Measurements from ENCODE around the gene GPX4. TPM values are rescaled to one million over a fixed set of nuclear protein-coding genes. Genes with fewer than 3 reads are reported as not detected.

The GPX4 gene
- total RNA-seq, 1 donor from 2014 or later: 213 TPM

GRCh38 chr19:1067341-1067957 lies 36.3 kb upstream of the GPX4 start:
- intact Hi-C loops (cut with micrococcal nuclease): loop anchor here (1.0 to 5.0 kb wide), 3 partner anchors 10 to 125 kb away; no protein-coding TSS in a partner anchor
- TF ChIP-seq, protein P1, sequence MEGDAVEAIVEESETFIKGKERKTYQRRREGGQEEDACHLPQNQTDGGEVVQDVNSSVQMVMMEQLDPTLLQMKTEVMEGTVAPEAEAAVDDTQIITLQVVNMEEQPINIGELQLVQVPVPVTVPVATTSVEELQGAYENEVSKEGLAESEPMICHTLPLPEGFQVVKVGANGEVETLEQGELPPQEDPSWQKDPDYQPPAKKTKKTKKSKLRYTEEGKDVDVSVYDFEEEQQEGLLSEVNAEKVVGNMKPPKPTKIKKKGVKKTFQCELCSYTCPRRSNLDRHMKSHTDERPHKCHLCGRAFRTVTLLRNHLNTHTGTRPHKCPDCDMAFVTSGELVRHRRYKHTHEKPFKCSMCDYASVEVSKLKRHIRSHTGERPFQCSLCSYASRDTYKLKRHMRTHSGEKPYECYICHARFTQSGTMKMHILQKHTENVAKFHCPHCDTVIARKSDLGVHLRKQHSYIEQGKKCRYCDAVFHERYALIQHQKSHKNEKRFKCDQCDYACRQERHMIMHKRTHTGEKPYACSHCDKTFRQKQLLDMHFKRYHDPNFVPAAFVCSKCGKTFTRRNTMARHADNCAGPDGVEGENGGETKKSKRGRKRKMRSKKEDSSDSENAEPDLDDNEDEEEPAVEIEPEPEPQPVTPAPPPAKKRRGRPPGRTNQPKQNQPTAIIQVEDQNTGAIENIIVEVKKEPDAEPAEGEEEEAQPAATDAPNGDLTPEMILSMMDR (IDR thresholded peaks at IDR 0.05): no peak
- peaks cover 48% of the 10 kb centered on the region for H3K4me1 Mint-ChIP-seq
- H3K9me3 Mint-ChIP-seq: no peaks in the 10 kb centered on the region
- CTCF ChIA-PET: interaction anchor here (0.9 to 1.9 kb wide), 10 partner anchors 10 to 204 kb away, joined by 3 to 6 read pairs (median 4); partner anchors contain the start of genes ABCA7 and CNN2
- POLR2A ChIA-PET: interaction anchor here (0.5 to 5.3 kb wide), 28 partner anchors 9 to 538 kb away, joined by 3 to 140 read pairs (median 6); partner anchors contain the start of genes ABCA7, CIRBP, CNN2 and GPX4
- H3K27me3 Mint-ChIP-seq: no peaks in the 10 kb centered on the region
- peaks cover 27% of the 10 kb centered on the region for H3K36me3 Mint-ChIP-seq (ENCODE audit: low read depth)
- peak overlapping the region; percentile 89 for H3K27ac Mint-ChIP-seq
- DNase-seq: no peak
- peak; percentile 36 for ATAC-seq (ENCODE audit: low read depth)
- H3K4me3 Mint-ChIP-seq: peak overlapping the region; percentile 93

DNA sequence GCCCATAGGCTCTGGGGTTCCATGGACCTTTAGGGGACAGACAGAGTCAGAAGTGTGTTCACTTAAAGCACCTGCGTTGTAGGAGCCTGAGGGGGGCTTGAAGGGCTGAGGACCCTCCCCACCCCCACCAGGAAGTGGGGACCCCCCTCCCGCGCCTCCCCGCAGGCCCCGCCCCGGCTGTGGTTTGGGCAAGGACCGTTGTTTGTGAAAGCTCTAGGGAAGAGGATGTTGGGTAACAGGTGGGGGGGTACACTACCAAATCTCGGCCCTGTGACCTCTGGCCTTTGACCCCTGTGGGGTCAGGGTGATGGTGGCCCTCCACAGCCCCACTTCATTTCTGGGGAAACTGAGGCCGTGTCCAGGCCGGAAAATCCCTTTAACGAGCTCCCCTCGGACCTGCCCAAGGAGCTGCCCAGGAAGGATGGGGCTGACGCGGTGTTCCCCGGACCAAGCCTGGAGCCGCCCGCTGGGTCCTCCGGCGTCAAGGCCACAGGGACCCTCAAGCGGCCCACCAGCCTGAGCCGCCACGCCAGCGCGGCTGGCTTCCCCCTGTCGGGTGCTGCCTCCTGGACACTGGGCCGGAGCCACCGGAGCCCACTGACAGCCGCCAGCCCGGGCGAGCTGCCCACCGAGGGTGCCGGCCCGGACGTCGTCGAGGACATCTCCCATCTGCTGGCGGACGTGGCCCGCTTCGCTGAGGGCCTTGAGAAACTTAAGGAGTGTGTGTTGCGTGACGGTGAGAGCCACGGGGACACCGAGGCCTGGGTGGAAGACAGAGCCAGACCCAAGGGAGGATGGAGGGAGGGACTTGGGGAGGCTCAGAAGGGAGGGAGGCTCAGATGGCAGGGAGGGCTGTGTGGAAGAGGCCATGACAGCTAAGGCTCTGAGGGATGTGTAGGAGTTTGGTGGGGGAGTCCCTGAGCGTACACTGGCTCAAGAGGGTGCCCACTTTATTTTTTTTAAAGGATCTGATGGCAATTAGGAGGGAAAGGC lies 35.5 kb upstream of the GPX4 start:
- TF ChIP-seq, protein P1 (IDR thresholded peaks at IDR 0.05): no peak
- H3K27ac Mint-ChIP-seq: peak overlapping the region; percentile 92
- H3K4me3 Mint-ChIP-seq: peak overlapping the region; percentile 93
- intact Hi-C loops (cut with micrococcal nuclease): loop anchor here (1.0 to 5.0 kb wide), 4 partner anchors 14 to 124 kb away; partner anchors contain the start of genes GPX4, RNU6-2 and TMEM259
- H3K9me3 Mint-ChIP-seq: no peaks in the 10 kb centered on the region
- peaks cover 57% of the 10 kb centered on the region for H3K4me1 Mint-ChIP-seq
- POLR2A ChIA-PET: interaction anchor here (0.5 to 5.3 kb wide), 22 partner anchors 8 to 297 kb away, joined by 3 to 140 read pairs (median 9); partner anchors contain the start of genes ABCA7, CIRBP, CNN2 and GPX4
- no peak for DNase-seq
- H3K36me3 Mint-ChIP-seq (ENCODE audit: low read depth): peaks cover 35% of the 10 kb centered on the region
- CTCF ChIA-PET: interaction anchor here (1.1 to 1.9 kb wide), 5 partner anchors 10 to 204 kb away, joined by 3 to 6 read pairs (median 4); partner anchors contain the start of gene ABCA7
- ATAC-seq (ENCODE audit: low read depth): peak; percentile 3
- no peaks in the 10 kb centered on the region for H3K27me3 Mint-ChIP-seq

- H3K36me3 Mint-ChIP-seq (ENCODE audit: low read depth): peaks cover 42% of the 10 kb centered on the region
- DNase-seq: peak; percentile 63
- H3K27me3 Mint-ChIP-seq: no peaks in the 10 kb centered on the region
- intact Hi-C loops (cut with micrococcal nuclease): loop anchor here (1.0 to 5.0 kb wide), 4 partner anchors 14 to 123 kb away; partner anchors contain the start of genes GPX4, RNU6-2 and TMEM259
- ChIA-PET POLR2A (interaction anchor here (0.6 to 13.1 kb wide), 11 partner anchors 8 to 123 kb away, joined by 3 to 184 read pairs (median 8); partner anchors contain the start of genes ABCA7, CNN2 and GPX4), CTCF (no interaction called here)
- no peaks in the 10 kb centered on the region for H3K9me3 Mint-ChIP-seq
- H3K4me1 Mint-ChIP-seq: peaks cover 64% of the 10 kb centered on the region
- H3K27ac Mint-ChIP-seq: peak overlapping the region; percentile 92
- TF ChIP-seq, protein P1 (IDR thresholded peaks at IDR 0.05): no peak
- H3K4me3 Mint-ChIP-seq: peak overlapping the region; percentile 93
- peak; percentile 43 for ATAC-seq (ENCODE audit: low read depth)
Observed at GRCh38 chr19:1069009-1069779, 34.6 kb upstream of the GPX4 start.

DNA sequence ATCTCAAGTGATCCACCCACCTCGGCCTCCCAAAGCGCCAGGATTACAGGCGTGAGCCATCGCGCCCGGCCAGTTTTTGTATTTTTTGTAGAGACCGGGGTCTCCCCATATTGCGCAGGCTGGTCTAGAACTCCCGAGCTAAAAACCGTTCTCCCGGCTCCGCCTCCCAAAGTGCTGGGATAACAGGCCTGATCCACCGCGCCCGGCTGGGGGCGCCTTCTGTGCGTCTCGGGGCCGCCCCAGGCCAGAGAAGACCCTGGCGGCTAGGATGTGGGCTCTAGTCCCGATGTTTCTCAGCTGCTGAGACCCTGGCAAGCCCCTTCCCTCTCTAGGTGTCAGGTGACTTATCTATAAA lies 33.2 kb upstream of the GPX4 start:
- ChIA-PET CTCF (no interaction called here), POLR2A (interaction anchor here (0.7 to 13.1 kb wide), 5 partner anchors 16 to 174 kb away, joined by 3 to 184 read pairs (median 8); partner anchors contain the start of genes ABCA7 and GPX4)
- Mint-ChIP-seq H3K4me3 (no peak overlapping the region), H3K27me3 (no peaks in the 10 kb centered on the region), H3K4me1 (peaks cover 58% of the 10 kb centered on the region), H3K36me3 (ENCODE audit: low read depth) (peaks cover 44% of the 10 kb centered on the region), H3K27ac (no peak overlapping the region), H3K9me3 (no peaks in the 10 kb centered on the region)
- TF ChIP-seq, protein P1 (IDR thresholded peaks at IDR 0.05): no peak
- intact Hi-C loops (cut with micrococcal nuclease): no loop called here
- DNase-seq (no peak), ATAC-seq (ENCODE audit: low read depth) (no peak)
